Loucy (cell line): Measurements from ENCODE around the gene GCGR.

ENCODE experiments used
- CTCF ChIP-seq: fragments of 200-600 bp; sonication (generic); conservative IDR thresholded peaks from 2 replicates; pipeline ENCODE4 v1.5.1; 2014; ENCODE audit warnings: mild to moderate bottlenecking, antibody characterized with exemption, low read length
- EZH2phosphoT487 ChIP-seq: fragments of 200-600 bp; IDR thresholded peaks from 2 replicates; pipeline ENCODE4 v1.6.1; 2018; ENCODE audit warnings: antibody characterized with exemption, mild to moderate bottlenecking, moderate library complexity, borderline replicate concordance

- no peak; the same call in 1 of the 2 replicates for TF ChIP-seq CTCF
- TF ChIP-seq EZH2phosphoT487 = no peak
Measured at GRCh38 chr17:81854974-81855774, 51.2 kb downstream of the GCGR start.
